ENCODE data around the gene APOL1.

DNA sequence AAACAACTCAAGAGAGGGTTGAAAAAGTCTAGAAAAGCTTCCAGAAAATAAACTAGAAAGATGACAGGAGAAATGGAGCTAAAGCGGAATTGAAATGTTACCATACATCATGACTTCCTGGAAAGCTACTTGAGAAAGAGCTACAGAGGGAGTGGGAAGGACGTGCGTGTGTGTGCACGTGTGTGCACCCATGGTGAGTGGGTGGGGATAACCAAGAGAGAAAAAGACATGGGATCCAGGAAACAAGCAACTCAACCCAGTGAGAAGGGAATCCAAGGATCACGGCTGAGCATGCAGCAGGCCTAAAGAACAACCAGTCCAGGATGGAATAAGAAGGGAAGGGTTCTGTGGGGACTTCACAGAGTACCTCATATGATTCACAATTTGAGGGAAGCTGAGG lies 21.6 kb downstream of the APOL1 start:
- TF ChIP-seq POLR2A (IDR thresholded peaks at IDR 0.05; ENCODE audit: low read depth, low read length), result no peak
- TF ChIP-seq, protein P1, sequence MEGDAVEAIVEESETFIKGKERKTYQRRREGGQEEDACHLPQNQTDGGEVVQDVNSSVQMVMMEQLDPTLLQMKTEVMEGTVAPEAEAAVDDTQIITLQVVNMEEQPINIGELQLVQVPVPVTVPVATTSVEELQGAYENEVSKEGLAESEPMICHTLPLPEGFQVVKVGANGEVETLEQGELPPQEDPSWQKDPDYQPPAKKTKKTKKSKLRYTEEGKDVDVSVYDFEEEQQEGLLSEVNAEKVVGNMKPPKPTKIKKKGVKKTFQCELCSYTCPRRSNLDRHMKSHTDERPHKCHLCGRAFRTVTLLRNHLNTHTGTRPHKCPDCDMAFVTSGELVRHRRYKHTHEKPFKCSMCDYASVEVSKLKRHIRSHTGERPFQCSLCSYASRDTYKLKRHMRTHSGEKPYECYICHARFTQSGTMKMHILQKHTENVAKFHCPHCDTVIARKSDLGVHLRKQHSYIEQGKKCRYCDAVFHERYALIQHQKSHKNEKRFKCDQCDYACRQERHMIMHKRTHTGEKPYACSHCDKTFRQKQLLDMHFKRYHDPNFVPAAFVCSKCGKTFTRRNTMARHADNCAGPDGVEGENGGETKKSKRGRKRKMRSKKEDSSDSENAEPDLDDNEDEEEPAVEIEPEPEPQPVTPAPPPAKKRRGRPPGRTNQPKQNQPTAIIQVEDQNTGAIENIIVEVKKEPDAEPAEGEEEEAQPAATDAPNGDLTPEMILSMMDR (IDR thresholded peaks at IDR 0.05; ENCODE audit: extremely low read depth in 1 of 2, insufficient read depth in 1 of 2, low read depth in 1 of 2, low read length in 2 of 2), result no peak
- TF ChIP-seq EZH2 (IDR thresholded peaks at IDR 0.05; ENCODE audit: borderline replicate concordance, low read depth, low read length, severe bottlenecking), result no peak
- no peak for TF ChIP-seq POLR2AphosphoS5 (IDR thresholded peaks at IDR 0.05; ENCODE audit: insufficient read depth, low read depth, low read length)
- TF ChIP-seq MYC (IDR thresholded peaks at IDR 0.05; ENCODE audit: low read depth, low read length), result no peak
- TF ChIP-seq JUN (IDR thresholded peaks at IDR 0.05; ENCODE audit: borderline replicate concordance, insufficient read depth, insufficient read length, low read depth), result no peak
